IPS-15b (cell line): ENCODE measurements around the gene UBE2F.
"Not testable (repeated sequence)": the region's sequence is repeated elsewhere in the genome, so short reads cannot be mapped to it uniquely, and the experiment has no call there.

Source experiments
- H3K27me3 ChIP-seq: one replicate; pipeline ENCODE4 v1.6.1; 2013; ENCODE audit warnings: low read length; ENCODE audit not compliant: control insufficient read depth, insufficient read depth
- H3K36me3 ChIP-seq: one replicate; pipeline ENCODE4 v1.6.1; 2013; ENCODE audit warnings: low read length; ENCODE audit not compliant: control insufficient read depth, insufficient read depth
- H3K4me1 ChIP-seq: one replicate; pipeline ENCODE4 v1.6.1; 2013; ENCODE audit warnings: mild to moderate bottlenecking, low read length; ENCODE audit not compliant: control insufficient read depth, insufficient read depth
- H3K4me3 ChIP-seq: one replicate; pipeline ENCODE4 v1.5.1; 2013; ENCODE audit warnings: low read depth, low read length
- H3K9ac ChIP-seq: one replicate; pipeline ENCODE4 v1.6.1; 2013; ENCODE audit warnings: low read depth, mild to moderate bottlenecking, low read length
- H3K9me3 ChIP-seq: one replicate; pipeline ENCODE4 v1.6.1; 2013; ENCODE audit warnings: mild to moderate bottlenecking, low read length; ENCODE audit not compliant: control insufficient read depth, insufficient read depth

UBE2F gene

GRCh38 chr2:238060542-238061314, 93.9 kb downstream of the UBE2F start, which contains the start of gene SCLY:
SCLY (plus strand) TSS chr2:238061001; CDS start chr2:238061055, 54 bp downstream.
- no peaks in the 10 kb centered on the region for H3K4me1 ChIP-seq
- H3K4me3 ChIP-seq = peak within 1 kb of the TSS; percentile 94
- H3K9ac ChIP-seq = peak within 1 kb of the TSS; percentile 85
- no peaks in the 10 kb centered on the region for H3K27me3 ChIP-seq
- H3K9me3 ChIP-seq = no peaks in the 10 kb centered on the region
- peaks cover 2% of the 10 kb centered on the region for H3K36me3 ChIP-seq

GRCh38 chr2:238061315-238062202, 94.7 kb downstream of the UBE2F start:
- no peaks in the 10 kb centered on the region for H3K27me3 ChIP-seq
- no peaks in the 10 kb centered on the region for H3K4me1 ChIP-seq
- H3K4me3 ChIP-seq = peak overlapping the region; percentile 94
- H3K9me3 ChIP-seq = no peaks in the 10 kb centered on the region
- H3K36me3 ChIP-seq = peaks cover 8% of the 10 kb centered on the region
- peak overlapping the region; percentile 85 for H3K9ac ChIP-seq

GRCh38 chr2:238063414-238064189, 96.8 kb downstream of the UBE2F start:
- Histone ChIP-seq H3K27me3 (no peaks in the 10 kb centered on the region), H3K36me3 (peaks cover 21% of the 10 kb centered on the region), H3K4me3 (peak overlapping the region; percentile 13), H3K4me1 (no peaks in the 10 kb centered on the region), H3K9me3 (no peaks in the 10 kb centered on the region), H3K9ac (no peak overlapping the region)

- no peak overlapping the region for H3K4me3 ChIP-seq
- no peaks in the 10 kb centered on the region for H3K27me3 ChIP-seq
- H3K9me3 ChIP-seq = no peaks in the 10 kb centered on the region
- H3K36me3 ChIP-seq = peaks cover 26% of the 10 kb centered on the region
- H3K9ac ChIP-seq = no peak overlapping the region
- H3K4me1 ChIP-seq = no peaks in the 10 kb centered on the region
Measured at GRCh38 chr2:238064376-238064775, 97.6 kb downstream of the UBE2F start.

- Histone ChIP-seq H3K9ac (no peak overlapping the region), H3K9me3 (no peaks in the 10 kb centered on the region), H3K36me3 (peaks cover 33% of the 10 kb centered on the region)
Measured at GRCh38 chr2:238065071-238065846, 98.4 kb downstream of the UBE2F start.

GRCh38 chr2:238066218-238066617, 99.4 kb downstream of the UBE2F start:
- Histone ChIP-seq H3K27me3 (no peaks in the 10 kb centered on the region), H3K36me3 (peaks cover 33% of the 10 kb centered on the region), H3K4me1 (no peaks in the 10 kb centered on the region), H3K4me3 (no peak overlapping the region), H3K9ac (no peak overlapping the region), H3K9me3 (no peaks in the 10 kb centered on the region)

More at GRCh38 chr2:238065071-238065846, 98.4 kb downstream of the UBE2F start:
- no peaks in the 10 kb centered on the region for H3K27me3 ChIP-seq
- H3K4me3 ChIP-seq = no peak overlapping the region
- no peaks in the 10 kb centered on the region for H3K4me1 ChIP-seq

GRCh38 chr2:238066718-238067117, 99.9 kb downstream of the UBE2F start:
- H3K4me1 ChIP-seq, H3K9ac ChIP-seq, H3K9me3 ChIP-seq, H3K27me3 ChIP-seq, H3K4me3 ChIP-seq: not testable (repeated sequence)
- peaks cover 33% of the 10 kb centered on the region for H3K36me3 ChIP-seq

- Histone ChIP-seq H3K9ac (no peak overlapping the region), H3K4me1 (no peaks in the 10 kb centered on the region), H3K36me3 (peaks cover 40% of the 10 kb centered on the region), H3K9me3 (no peaks in the 10 kb centered on the region), H3K27me3 (no peaks in the 10 kb centered on the region), H3K4me3 (no peak overlapping the region)
Measured at GRCh38 chr2:238067939-238068338, 101.1 kb downstream of the UBE2F start.

GRCh38 chr2:238069021-238069709, 102.4 kb downstream of the UBE2F start:
- H3K9ac ChIP-seq = no peak overlapping the region
- no peaks in the 10 kb centered on the region for H3K4me1 ChIP-seq
- H3K36me3 ChIP-seq = peaks cover 40% of the 10 kb centered on the region
- no peaks in the 10 kb centered on the region for H3K9me3 ChIP-seq
- no peak overlapping the region for H3K4me3 ChIP-seq
- no peaks in the 10 kb centered on the region for H3K27me3 ChIP-seq

GRCh38 chr2:238069877-238070276, 103.1 kb downstream of the UBE2F start:
- Histone ChIP-seq H3K9me3 (no peaks in the 10 kb centered on the region), H3K9ac (no peak overlapping the region), H3K36me3 (peaks cover 40% of the 10 kb centered on the region), H3K4me1 (no peaks in the 10 kb centered on the region), H3K4me3 (no peak overlapping the region), H3K27me3 (no peaks in the 10 kb centered on the region)
